GM03348 (cell line): Measurements from ENCODE around the gene ABCG8.
"Not testable (repeated sequence)": the region's sequence is repeated elsewhere in the genome, so short reads cannot be mapped to it uniquely, and the experiment has no call there.

ENCODE experiments used
- DNase-seq: peaks from one replicate; pipeline ENCODE4 v3.0.0; 2012; ENCODE audit warnings: low spot score

Gene ABCG8

DNA sequence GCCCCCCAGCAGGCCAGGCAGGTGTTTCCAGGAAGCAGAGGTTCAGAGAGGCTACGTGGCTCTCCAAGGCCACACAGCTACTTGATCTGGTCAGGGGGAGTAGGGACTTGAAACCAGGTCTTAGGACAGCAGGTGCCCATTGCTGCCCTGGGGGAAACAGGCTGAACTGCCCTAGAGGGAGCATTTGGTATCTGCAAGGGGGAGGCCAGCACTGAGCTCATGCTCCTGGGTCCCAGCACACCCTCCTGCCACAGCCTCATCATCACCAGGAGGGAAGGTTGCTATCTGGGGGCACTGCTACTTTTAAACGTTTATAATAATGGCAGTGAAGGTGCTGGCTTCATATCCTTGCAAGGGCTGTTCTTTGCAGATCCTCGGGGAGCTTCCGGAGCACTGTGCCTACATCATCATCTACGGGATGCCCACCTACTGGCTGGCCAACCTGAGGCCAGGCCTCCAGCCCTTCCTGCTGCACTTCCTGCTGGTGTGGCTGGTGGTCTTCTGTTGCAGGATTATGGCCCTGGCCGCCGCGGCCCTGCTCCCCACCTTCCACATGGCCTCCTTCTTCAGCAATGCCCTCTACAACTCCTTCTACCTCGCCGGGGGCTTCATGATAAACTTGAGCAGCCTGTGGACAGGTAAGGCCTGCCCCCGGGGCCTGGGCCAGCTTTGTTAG is 36.1 kb downstream of the ABCG8 start:
- no peak for DNase-seq

DNA sequence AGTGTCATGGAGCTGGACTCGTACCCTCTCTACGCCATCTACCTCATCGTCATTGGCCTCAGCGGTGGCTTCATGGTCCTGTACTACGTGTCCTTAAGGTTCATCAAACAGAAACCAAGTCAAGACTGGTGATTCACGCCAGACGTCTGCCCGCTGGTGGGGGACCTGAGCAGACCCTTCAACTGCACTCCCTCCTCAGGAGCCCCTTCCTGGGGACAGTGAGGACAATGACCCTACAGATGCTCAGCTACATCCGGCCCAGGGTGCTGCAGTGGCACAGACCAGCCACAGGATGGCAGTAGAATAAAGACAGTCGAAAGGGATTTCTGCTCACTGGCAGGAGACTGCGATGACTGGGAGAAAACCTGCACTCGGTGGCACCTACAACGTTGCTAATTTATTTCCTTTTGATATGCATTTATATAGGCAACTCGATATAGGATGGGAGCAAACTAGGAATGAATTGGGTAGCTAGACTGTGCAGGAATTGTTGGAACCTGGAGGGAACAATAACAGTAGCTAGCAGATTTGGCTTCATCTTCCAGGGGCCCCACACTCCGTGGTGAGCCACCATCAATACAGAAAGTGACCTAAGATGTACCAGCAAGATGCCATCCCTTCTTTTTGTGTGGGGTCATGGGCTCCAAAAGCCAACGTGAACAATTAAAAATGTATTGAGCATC is 39.2 kb downstream of the ABCG8 start:
- peak; percentile 87 for DNase-seq

DNA sequence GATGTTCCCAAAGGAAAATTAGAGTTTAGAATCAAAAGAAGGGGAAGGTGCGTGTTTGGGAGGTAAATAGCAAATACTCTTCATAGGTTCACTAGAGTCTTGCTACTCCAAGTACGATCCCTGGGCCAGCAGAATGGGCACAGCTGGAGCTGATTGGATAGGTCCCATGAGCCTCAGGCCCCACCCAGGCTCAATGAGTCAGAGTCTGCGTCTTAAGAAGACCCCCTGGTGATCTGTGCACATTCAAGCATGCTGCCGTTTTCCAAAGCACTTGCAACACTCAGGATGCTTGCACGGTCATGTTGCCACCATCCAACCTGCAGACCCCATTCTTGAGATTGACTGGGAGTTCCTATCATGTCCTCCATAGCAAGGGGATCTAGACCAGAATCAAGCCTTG is 40.5 kb downstream of the ABCG8 start:
- DNase-seq = no peak

DNA sequence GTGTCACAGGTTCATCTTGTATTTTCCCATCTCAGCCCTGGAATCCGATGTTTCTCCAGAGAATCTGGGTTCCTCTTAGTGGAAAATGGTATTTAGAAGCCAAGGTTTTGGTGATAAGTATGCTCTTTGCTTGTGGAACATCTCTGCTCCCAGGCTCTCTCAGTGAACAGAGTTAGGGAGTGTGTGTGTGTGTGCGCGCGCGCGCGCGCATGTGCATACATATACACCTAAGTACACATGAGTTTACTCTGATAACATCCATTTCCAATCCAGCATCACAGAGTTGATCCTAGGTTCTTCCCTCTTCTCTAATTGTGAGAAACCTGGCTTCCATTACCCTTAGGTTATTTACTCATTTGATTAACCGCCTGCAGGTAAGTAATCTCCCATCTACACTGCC is 41.7 kb downstream of the ABCG8 start:
- DNase-seq = no peak

DNA sequence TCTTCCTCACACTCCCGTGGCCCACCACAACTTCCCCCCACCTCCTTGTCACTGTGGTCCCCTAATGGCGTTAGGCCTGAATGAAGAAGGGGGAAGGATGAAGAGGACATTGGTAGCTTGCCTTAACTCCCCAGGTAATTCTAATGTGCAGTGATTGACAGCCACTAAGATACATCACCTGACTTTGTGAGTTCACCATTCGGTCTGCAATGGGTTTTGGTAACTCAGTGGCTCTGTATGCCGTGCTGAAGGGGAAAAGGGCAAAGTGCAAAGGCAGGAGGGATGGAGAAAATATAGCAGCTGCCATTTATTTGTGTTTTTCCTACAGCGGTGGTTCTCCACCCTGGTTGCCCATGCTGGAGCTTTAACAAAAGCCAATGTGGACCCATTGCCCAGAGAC is 42.2 kb downstream of the ABCG8 start:
- DNase-seq = no peak

DNA sequence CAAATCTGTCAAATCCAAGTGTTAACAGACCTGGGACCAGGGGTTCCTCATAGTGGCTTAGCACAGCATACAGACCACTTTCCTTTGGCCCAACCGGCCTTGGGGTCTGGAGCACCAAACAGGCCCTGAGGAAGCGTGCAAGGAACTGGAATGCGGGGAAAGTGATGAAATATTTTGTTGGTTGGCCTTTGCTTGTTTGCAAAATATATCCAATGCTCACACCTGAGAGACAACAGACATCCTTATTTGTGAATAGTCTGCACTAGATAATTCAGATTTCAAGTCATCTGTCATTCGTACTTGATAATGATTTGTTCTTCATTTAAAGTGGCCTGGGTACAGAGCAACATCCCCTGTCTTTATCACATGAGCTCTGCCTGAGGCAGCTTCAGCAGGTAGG is 43.5 kb downstream of the ABCG8 start:
- no peak for DNase-seq

DNA sequence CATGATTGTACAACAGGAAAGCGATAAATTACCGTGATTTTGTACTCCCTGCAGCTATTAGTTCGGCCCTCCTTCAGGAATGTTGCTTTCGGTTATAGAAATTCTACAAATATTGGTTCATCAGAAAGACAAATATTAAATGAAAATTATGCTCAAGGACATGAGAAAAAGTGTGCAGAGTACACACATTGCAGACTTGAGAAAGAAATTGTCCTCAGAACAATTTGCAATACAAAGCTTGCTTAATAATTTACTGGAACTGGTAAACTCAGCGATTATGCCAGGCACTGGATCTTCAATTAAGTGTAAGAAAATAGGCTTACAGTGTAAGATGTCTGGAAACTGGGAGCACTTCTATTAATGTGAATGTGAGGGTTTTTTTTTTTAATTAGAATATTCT is 45.9 kb downstream of the ABCG8 start:
- DNase-seq = no peak

DNA sequence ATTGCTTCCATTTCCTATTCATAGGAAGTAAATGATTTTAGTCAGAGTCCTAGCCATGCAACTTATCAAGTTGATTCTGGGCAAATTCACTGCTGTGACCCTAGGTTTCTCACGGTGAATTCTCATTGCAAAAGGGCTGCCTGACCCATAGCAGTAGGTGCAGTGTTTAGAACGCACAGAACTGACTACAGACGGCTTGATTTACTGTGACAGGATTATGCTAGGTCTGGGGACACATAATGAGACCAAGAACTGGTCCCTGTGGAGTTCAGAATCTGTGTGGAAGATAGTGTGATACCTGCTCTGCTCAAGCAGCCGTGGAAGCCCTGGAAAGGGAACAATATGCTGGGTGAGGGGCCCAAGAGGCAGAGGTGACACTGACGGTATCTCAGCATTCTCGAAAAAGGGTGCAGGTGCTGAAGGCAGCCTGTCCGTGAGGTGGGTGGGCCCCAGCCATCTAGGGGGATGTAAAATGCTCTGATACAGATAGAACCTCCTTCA is 46.4 kb downstream of the ABCG8 start:
- no peak for DNase-seq

DNA sequence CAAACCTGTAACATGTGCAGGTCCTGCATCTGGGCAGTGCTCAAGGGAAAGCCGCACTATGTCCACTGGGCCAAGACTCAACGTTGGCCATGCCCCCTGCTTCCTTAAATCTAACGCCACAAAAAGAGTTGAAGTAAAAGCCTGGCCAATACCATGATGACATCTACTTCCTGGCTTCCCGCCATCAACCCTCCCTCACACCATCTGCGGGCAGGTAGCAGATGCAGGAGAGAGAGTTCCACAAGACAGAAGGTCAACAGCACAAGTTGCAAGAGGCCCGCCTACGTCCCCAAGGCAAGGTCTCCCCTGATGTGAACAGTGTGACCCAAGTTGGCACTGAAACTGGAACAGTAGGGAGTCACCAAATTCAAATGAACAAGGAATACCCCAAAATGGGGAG is 48.4 kb downstream of the ABCG8 start:
- no peak for DNase-seq

DNA sequence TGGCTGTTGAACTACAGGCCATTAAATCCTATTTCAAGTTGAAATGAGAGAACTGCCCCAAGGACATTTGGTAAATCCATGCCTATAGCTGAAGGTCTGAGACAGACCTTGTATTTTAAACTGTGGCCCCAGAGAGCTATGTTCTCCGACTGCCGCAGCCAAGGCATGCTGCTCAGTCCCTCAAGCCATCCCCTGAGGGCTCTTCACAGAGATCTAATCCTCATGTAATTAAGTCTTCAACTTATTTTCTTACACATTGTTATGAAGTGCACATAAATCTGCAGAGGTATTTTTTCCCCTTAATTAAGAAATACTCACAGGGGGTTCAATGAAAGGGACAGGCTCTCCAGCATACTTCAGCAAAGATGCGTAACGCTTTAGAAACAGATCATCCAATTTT is 50.6 kb downstream of the ABCG8 start:
- no peak for DNase-seq

DNA sequence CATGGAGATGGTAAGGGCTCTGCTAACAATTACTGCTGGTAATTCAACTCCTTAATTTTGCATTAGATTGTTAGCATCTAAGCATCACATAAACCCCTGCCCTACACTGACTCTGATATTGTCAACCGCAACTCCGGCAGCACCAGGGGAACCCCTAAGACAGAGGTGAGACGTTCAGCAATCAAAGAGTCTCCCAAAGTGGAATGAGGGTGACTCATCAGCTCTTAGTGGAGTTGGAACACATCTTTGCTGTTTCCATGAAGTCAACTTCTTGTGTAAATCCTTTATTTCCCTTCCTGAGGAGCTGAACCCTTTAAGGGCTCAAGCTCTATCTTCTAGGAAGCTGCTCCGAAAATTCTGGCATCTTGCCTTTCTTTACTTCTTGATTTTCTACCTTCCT is 52.1 kb downstream of the ABCG8 start:
- no peak for DNase-seq

DNA sequence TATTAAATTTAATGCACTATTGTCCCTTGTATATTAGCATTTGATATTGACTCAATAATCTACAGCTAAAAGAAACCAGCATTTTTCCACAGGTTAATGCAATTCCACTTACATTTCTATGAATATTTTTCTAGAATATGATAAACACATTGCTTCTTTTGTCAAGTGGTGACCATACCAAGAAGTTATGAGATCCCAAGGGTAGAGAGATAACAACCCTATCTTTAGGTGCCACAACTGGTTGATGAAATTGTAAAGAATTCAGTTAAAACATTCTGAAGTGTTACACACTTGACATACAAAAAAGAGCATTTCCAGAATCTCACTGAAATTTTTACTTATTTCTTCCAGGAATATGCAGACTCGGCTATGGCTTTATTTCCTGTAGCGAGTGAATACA is 56.0 kb downstream of the ABCG8 start:
- DNase-seq = no peak

DNA sequence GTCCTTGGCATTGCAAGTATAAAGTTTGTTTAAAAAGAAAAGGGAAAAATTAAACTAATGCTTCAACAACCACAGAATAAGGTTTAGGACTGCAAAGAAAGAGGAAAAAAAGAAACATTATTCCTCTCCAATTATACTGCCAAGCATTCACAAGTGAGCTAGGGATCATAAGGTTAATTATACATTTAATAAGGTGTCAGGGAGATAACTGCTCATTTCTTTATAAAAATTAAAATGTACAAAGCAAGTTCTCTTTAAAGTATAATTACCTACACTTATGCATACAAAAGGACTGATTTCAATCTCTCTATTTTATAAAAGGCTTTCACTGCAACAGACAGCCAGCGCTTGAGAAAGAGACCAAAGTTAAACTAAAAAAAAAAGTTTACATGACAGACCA is 58.1 kb downstream of the ABCG8 start:
- no peak for DNase-seq

DNA sequence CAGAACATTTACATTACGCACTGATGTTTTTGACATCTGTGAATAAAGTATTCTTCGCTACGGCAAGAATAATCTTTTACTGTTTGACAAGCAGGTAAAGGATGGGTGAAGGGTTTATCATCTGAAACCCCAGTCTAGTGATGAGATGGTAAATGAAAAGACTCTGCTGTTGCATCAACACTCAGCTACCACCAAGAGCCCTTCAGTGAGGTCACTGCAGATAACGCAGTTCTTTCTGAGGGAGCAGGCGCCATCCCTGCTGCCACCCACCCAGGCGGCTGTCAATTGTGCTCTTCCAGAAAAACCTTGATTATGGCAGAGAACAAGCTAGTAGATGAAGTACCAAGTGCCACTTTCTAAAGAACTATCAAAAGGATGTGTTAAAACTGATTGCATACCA is 58.7 kb downstream of the ABCG8 start:
- no peak for DNase-seq

DNA sequence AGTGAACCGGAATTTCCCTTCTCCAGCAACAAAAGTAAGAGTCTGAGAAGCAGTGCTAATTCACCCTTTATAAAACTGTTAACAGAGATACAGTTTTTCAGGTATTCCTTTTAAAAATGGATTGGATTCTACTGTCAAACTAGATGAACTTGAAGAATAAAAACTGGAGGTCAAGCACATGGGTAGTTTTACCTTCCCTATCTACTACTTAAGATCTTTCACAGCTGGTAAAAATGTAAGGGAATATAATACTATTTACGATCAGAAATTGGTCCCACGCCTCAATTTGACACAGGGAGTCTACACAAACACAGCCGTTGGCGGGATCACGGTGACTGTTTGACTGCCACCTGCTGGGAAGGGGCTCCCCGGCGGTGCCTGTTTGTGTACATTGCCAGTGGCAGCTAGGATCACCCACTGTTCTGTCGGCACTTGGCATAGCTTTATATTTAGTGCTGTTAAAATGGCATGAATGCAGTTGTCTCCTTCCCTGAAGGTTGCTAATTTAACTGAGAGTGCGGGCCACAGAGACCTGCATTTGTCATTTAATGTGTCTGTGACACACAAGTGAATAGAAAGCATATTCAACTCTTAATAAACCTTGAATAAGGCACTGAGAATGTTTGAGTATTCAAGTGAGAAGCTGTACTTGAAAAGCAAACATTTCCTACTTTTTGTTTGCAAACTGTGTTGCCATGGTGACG is 59.5 kb downstream of the ABCG8 start:
- DNase-seq = no peak

DNA sequence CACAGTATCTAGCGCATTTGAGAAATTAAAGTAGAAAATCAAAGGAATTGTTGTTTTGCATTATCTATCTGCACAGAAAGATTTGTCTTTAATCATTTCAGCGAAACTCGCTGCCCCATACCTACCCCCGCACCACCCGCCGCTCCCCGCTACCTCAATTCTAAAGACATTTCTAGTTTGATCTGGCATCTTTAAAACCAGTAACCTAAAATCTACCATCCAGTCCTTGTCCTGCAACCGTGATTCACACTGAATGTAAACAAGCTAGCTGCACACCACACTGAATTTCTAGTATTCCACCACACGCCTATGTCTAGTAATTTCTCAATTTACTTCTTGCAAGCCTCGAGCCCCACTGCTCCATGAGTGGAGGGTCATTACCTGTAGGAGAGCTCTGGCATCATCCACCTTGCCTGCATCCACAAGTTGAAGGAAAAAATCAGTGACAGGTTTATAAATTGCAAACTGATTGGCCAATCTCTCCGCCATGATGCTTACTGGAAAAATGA is 60.1 kb downstream of the ABCG8 start:
- no peak for DNase-seq

DNA sequence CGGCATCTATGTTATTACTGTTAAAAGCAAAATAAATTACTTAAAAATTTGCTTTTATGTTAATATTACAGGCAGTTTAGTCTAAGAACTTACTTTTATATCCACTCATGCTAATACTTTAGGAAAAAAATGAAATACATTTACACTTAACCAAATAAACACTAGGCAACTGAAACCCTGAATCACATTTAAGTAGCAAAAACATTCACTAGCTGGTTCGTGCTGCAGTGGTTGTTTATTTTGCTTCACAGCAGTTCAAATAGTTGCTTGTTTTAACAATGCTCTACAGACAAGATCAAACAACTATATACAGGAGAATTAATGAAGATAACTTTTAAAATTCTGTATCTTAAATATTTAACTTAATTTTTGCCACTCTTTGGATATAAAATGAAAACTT is 60.8 kb downstream of the ABCG8 start:
- DNase-seq = no peak

DNA sequence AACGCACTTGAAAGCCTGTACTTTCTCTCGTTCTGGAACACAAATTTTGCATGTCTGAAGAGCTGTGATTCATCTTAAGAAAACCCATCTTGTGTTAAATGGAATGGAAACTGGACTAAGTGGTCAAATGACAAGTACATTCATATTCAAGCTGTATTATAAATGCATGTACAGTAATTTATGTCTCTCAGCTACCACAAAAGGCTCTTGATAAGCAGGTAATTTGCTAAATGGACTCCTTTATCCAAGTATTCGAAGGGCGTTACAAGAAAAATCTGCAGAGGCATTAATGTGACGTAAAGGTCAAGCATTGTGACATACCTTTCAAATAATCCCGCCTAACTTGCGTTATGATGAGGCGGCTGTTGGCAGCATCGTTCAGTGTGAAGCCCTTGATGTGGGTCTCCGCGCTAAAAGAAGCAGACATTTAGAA is 66.6 kb downstream of the ABCG8 start:
- no peak for DNase-seq

DNA sequence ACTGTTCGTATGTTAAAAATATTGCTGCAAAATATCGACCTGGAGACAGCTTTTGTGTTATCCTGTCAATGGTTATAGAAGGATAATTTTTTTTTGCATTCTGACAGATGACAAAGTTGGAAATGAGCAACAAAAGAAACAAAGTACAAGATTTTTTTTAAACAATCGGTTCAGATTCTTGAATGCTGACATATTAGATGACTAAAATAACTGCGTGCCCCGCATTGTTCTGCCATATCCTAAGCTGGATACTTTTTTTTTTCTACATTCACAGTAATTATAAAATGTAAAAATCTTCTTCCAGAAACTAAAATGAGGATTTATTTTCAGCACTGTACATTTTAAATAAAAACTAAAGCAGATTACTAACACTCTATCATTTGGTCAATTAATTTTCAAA is 67.1 kb downstream of the ABCG8 start:
- DNase-seq = no peak

DNA sequence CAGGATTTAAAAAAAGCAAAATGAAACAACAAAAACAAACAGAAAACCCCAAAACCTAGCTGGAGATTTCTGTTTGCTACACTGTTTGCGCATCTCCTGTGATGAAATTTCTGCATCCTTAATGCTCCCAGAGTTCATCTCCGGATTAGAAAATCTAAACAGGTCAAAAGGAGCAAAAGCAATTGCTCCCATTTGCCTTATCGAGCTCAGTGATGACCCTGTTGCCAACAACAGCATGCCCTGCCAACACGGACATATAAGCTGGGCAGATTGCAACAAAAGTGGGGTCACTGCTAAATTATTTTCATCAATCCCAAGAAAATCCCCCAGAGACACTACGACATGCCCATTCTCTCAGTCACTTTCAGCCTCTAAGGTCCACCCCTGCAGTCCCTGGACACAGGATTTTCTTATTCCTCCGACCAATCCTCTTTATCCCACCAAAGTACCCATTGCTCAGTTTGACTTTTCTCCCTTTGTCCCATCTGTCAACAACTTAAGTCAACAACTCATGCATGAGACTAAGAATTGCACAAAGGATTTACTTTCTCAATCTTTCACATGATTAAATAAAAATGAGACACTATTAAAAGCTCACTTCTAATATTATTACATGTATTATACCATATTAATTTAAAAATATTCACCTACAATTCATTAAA is 67.8 kb downstream of the ABCG8 start:
- no peak for DNase-seq

DNA sequence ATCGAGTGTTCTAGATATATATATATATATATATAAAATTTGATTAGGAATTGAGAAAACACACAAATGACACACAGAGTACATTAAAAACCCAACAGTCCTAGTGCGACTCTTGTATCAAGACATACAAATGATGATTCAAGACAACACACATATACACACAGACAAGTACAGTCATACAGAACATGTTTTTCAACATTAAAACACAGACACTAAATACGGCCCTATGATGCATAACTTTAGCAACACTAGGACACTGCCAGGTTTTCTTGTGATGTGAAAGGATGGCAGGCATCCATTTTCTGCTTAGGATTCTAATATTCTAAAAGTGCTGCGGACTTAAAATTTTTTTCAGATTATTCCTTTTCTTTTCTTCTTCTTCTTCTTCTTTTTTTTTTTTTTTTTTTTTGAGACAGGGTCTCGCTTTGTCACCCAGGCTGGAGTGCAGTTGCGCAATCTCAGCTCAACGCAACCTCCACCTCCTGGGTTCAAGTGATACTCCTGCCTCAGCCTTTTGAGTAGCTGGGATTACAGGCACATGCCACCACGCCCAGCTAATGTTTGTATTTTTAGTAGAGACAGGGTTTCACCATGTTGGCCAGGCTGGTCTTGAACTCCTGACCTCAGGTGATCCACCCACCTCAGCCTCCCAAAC is 72.5 kb downstream of the ABCG8 start:
- DNase-seq = not testable (repeated sequence)

DNA sequence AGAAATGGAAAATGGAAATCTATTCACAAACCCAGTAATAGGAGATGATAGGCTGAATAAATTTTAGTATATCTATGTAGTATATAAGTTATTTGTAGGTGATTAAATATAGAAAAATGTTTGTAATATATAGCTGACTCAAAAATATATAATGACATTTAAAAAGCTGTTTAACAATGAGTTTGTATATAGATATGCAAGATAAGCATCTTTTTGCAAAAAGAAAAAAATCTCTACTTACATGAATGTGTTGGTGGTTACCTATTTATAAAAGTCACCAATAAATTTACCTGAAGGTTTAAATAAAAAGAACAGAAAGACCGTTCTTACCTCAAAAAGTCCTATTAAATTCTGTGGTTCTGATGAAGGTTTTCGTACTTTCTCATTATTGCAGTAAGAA is 85.7 kb downstream of the ABCG8 start:
- DNase-seq = no peak
